Measurements from ENCODE around the gene RUNX2. TPM values are rescaled to one million over a fixed set of nuclear protein-coding genes. Genes with fewer than 3 reads are reported as not detected.

Gene RUNX2
- total RNA-seq, 6 experiments from 2014 or later = 7.4 to 12.7 (median 10.8) TPM

DNA sequence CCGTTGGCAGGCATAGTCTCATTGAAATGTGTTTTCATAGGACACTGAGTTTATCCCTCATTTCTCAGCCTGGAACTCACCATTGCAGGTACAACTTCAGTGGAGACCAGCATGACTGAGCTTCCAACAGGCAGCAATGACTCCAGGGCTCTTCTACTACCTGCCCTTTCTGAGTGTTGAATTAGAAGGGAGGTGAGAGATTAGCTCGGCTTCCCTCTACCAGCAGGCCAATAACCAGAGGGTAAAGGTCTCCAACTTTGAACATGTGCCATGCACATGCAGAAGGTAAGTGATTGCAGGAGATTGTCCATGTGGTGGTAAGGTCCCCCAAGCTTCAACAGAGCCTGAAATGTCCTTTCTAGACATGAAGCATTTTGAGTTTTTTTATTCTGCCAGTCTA lies 283.4 kb downstream of the RUNX2 start:
- Mint-ChIP-seq H3K27ac (no peak overlapping the region), H3K9me3 (no peaks in the 10 kb centered on the region), H3K4me1 (ENCODE audit: low read depth) (peaks cover 41% of the 10 kb centered on the region), H3K36me3 (ENCODE audit: low read depth) (no peaks in the 10 kb centered on the region), H3K4me3 (no peak overlapping the region), H3K27me3 (ENCODE audit: insufficient read depth) (no peaks in the 10 kb centered on the region; the same call in 1 of the 2 replicates)
- no peak for DNase-seq
- no peak for TF ChIP-seq CTCF (IDR thresholded peaks at IDR 0.05)

DNA sequence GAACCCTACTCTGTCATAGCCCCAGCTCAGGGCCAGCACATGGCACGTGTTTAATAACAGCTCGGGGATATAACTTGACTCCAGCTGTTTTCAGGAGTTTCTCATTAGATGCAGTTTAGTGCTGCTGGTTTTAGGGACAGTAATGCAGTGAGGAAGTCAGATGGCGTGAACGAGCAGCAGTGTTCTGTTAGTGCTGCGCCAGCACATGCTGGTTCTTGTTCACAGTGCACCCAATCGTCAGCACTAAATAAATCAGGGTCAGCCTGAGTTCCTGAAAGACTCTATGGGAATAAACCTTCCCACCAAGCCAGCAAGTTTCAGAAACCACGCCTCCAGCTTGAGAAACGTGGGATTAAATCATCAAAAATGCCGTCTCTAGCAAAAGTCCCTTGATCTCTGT lies 285.5 kb downstream of the RUNX2 start:
- Mint-ChIP-seq H3K9me3 (no peaks in the 10 kb centered on the region), H3K4me3 (no peak overlapping the region)

DNA sequence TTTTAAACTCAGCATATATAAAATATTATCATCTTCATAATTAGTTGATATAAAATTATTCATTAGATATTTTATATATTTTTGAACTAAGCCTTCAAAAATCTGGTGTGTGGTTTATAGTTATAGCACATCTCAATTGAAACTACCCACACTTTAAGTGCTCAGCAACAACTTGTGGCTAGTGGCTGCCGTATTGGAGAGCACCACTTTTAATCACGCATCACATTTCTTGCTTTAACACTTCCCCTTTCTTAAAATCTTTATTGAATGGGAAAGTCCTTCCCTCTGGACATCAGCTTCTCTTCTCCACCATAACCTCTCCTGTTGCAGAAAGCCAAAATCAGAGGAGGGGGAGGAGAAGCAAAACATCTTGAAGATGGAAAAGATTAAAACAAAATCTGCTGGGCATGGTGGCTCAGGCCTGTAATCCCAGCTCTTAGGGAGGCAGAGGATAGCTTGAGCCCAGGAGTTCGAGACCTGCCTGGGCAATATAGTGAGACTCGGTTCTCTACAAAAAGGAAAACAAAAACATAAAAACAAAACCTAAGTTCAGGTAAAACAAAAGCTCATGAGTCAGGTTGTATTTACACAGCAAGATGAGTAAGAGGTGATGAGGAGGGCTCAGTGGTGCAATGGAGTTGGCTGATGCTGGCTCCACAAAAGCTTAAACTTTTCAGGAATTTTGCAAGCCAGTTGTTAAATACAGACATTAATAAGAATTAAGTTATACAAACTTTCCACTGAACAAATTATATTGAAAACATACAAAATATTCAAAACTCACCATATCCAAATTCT lies 286.6 kb downstream of the RUNX2 start:
- H3K4me1 Mint-ChIP-seq (ENCODE audit: low read depth) = peaks cover 35% of the 10 kb centered on the region
- no peak overlapping the region for H3K4me3 Mint-ChIP-seq
- no peak for DNase-seq
- no peaks in the 10 kb centered on the region for H3K36me3 Mint-ChIP-seq (ENCODE audit: low read depth)
- no peaks in the 10 kb centered on the region for H3K27me3 Mint-ChIP-seq (ENCODE audit: insufficient read depth)
- no peaks in the 10 kb centered on the region for H3K9me3 Mint-ChIP-seq
- no peak overlapping the region for H3K27ac Mint-ChIP-seq
- no peak for TF ChIP-seq CTCF (IDR thresholded peaks at IDR 0.05)

More for the DNA sequence above, 285.5 kb downstream of the RUNX2 start:
- Mint-ChIP-seq H3K36me3 (ENCODE audit: low read depth) (no peaks in the 10 kb centered on the region), H3K4me1 (ENCODE audit: low read depth) (peaks cover 41% of the 10 kb centered on the region), H3K27me3 (ENCODE audit: insufficient read depth) (no peaks in the 10 kb centered on the region; the same call in 1 of the 2 replicates), H3K27ac (no peak overlapping the region)
- peak; percentile 41 for DNase-seq
- TF ChIP-seq CTCF (IDR thresholded peaks at IDR 0.05) = no peak

DNA sequence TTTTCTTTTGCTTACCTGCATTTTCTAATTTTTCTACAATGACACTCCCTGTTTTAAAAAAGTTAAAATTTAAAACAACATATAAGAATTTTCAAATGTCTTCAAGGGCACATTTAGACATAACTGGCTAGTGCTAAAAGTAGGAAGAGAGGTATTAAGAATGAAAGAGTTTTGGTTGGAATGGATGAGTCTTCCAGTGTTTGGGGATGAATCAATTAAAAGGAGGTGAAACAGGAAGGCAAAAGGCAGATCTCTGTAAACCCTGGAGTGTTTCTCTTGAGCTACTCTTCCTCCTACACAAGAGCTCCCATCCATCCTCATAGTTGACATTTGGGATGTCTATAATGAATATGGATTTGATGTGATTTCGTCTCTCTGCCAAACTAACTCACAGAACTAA lies 288.1 kb downstream of the RUNX2 start:
- Mint-ChIP-seq H3K36me3 (ENCODE audit: low read depth) (no peaks in the 10 kb centered on the region), H3K4me3 (no peak overlapping the region), H3K27ac (no peak overlapping the region), H3K9me3 (no peaks in the 10 kb centered on the region), H3K27me3 (ENCODE audit: insufficient read depth) (no peaks in the 10 kb centered on the region), H3K4me1 (ENCODE audit: low read depth) (peaks cover 38% of the 10 kb centered on the region)
- TF ChIP-seq CTCF (IDR thresholded peaks at IDR 0.05) = no peak
- no peak for DNase-seq

- Mint-ChIP-seq H3K27me3 (ENCODE audit: insufficient read depth) (no peaks in the 10 kb centered on the region), H3K4me3 (no peak overlapping the region), H3K9me3 (no peaks in the 10 kb centered on the region), H3K36me3 (ENCODE audit: low read depth) (no peaks in the 10 kb centered on the region), H3K27ac (no peak overlapping the region), H3K4me1 (ENCODE audit: low read depth) (peaks cover 38% of the 10 kb centered on the region)
- peak; percentile 15; the same call in 1 of the 2 replicates for TF ChIP-seq CTCF (IDR thresholded peaks at IDR 0.05)
- peak; percentile 9 for DNase-seq
Observed at GRCh38 chr6:45617441-45617840, 289.3 kb downstream of the RUNX2 start.

Data from HFFc6 (cell line).